Bone marrow (tissue), 2 donors: Measurements from ENCODE around the gene ZBED1.
"Not testable (repeated sequence)": the region's sequence is repeated elsewhere in the genome, so short reads cannot be mapped to it uniquely, and the experiment has no call there.

ENCODE experiments used
- DNase-seq, 2 donors: peaks; one replicate each; lab custom pipeline; 2025; lab: John Stamatoyannopoulos, UW

ZBED1 gene

DNA sequence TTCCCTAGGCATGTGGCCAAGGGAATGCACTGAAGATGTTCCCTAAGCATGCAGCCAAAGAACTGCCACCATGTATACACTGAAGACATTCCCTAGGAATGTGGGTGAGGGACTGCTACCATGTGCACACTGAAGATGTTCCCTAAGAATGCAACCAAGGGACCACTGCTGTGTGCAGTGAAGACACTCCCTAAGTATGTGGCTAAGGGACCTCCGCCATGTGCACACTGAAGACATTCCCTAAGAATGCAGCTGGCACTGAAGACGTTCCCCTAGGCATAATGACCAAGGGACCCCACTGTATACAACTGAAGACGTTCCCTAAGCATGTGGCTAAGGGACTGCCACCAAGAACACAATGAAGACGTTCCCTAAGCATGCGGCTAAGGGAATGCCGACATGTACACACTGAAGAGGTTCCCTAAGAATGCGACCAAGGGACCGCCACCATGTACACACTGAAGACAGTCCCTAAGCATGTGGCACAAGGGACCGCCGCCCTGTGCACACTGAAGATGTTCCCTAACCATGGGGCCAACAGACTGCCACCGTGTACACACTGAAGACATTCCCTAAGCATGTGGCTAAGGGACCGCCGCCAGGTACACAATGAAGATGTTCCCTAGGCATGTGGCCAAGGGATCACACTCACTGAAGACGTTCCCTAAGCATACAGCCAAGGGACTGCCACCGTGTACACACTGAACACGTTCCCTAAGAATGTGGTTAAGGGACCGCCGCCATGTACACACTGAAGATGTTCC, 25.6 kb downstream of the ZBED1 start:
- DNase-seq = no peak

DNA sequence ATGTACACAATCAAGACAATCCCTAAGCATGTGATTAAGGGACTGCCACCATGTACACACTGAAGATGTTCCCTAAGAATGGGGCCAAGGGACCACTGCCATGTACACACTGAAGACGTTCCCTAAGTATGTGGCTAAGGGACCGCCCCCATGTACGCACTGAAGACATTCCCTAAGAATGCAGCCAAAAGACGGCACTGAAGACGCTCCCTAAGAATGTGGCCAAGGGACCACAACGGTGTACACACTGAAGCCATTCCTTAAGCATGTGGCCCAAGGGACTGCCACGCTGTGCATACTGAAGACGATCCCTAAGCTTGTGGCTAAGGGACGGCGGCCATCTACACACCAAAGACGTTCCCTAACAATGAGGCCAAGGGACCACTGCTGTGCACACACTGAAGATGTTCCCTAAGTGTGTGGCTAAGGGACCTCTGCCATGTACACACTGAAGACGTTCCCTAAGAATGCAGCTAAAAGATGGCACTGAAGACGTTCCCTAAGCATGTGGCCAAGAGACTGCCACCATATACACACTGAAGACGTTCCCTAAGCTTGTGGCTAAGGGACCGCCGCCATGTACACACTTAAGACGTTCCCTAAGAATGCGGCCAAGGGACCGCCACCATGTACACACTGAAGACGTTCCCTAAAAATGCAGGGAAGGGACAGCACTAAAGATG, 26.4 kb downstream of the ZBED1 start:
- no peak for DNase-seq

DNA sequence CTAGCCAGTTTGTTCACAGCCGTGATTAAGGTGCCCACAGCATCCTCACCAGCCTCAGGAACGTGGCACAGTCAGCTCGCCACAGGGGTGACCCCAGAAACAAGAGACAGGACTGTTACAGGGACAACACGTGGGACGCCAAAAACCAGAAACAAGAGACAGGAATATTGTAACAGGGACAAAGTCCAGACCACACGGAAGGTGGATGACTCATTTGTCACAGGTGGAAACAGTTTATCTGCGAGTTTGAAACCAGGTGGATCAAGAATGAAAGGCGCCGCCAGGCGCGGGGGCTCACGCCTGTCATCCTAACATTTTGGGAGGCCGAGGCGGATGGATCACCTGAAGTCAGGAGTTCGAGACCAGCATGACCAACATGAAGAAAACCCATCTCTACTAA, 27.7 kb downstream of the ZBED1 start:
- DNase-seq = not testable (repeated sequence)

GRCh38 chrX:2471641-2472040, 29.1 kb downstream of the ZBED1 start:
- DNase-seq = no peak

DNA sequence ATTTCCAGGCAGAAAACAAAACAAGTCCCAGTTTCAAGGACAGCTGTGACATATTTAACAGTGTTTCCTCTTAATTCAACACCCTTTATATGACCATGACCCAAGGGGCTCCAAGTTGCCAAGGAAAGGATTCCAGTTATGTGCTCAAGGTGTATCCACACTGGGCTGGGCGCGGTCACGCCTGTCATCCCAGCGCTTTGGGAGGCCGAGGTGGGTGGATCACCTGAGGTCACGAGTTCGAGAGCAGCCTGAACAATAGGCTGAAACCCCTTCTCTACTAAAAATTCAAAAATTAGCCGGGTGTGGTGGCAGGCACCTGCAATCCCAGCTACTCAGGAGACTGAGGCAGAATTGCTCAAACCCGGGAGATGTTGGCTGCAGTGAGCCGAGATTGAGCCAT, 29.6 kb downstream of the ZBED1 start:
- not testable (repeated sequence) for DNase-seq

DNA sequence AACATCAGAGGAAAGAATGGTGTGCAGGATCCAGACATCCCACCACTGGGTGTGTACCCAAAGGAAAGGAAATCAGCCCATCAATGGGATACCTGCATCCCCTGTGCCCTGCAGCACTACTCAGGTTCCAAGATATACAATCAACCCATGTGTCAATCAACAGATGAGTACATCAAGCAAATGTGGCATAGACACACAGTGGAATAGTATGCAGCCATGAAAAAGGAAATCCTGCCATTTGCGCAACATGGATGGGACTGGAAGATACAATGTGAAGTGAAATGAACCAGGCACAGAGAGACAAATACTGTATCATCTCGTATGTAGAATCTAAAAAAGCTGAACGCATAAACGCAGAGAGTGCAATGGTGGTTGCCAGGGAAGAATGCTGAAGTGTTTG, 30.9 kb downstream of the ZBED1 start:
- not testable (repeated sequence) for DNase-seq

DNA sequence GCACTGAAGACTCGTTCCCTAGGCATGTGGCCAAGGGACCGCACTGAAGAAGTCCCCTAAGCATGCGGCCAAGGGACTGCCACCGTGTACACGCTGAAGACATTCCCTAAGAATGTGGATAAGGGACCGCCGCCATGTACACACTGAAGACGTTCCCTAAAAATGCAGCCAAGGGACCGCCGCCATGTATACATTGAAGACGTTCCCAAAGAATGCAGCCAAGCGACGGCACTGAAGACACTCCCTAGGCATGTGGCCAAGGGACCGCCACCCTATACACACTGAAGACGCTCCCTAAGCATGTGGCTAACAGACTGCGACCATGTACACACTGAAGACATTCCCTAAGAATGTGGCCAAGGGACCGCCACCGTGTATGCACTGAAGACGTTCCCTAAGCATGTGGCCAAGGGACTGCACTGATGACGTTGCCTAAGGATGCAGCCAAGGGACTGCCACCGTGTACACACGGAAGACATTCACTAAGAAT, 31.5 kb downstream of the ZBED1 start:
- no peak for DNase-seq

- no peak for DNase-seq
Observed at GRCh38 chrX:2468261-2469195, 32.2 kb downstream of the ZBED1 start.

DNA sequence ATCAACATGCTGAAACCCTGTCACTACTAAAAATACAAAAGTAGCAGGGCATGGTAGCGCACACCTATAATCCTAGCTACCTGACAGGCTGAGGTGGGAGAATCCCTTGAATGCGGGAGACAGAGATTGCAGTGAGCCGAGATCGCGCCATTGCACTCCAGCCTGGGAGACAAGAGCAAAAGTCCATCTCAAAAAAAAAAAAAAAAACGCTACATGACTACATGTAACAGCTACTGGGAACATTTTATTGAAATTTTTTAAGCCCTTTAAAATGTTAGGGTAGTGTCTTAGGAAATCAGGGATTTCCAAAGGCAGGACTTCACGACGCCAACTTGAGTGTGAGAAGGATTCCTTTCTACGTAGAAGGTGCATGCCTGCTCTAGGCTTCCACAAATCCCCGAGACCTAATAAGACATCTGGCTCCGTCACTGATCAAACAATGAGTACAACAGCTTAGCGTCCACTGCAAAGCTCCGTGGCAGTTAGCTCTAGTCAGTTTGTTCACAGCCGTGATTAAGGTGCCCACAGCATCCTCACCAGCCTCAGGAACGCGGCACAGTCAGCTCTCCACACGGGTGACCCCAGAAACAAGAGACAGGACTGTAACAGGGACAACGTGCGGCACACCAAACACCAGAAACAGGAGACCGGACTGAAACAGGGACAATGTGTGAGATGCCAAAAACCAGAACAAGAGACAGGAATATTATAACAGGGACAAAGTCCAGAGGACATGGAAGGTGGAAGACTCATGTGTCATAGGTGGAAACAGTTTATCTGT, 33.7 kb downstream of the ZBED1 start:
- no peak for DNase-seq

- no peak for DNase-seq
Observed at GRCh38 chrX:2464677-2465166, 36.1 kb downstream of the ZBED1 start.

- DNase-seq = no peak
Observed at GRCh38 chrX:2463973-2464676, 36.7 kb downstream of the ZBED1 start.

DNA sequence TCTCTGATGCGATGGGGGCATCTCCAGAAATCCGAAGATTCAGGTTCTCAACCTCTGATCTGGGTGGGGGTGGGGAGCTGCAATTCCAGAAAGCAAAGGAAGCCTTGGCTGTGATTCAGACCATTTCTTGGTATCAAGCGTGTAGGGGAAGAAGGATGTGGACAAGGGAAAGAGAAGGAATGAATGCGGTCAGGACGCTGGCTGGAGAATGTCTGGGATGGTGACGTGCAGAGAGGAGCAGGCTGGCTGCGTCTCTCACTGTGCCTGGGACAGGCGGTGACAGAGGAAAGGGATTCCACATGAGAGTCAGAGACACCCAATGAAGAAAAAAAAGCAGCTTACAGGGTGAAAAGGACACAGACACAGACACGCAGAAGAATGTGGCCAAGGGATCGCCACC, 37.3 kb downstream of the ZBED1 start:
- not testable (repeated sequence) for DNase-seq

GRCh38 chrX:2462780-2463179, 38.0 kb downstream of the ZBED1 start:
- DNase-seq = no peak

GRCh38 chrX:2462074-2462473, 38.7 kb downstream of the ZBED1 start:
- DNase-seq = no peak

DNA sequence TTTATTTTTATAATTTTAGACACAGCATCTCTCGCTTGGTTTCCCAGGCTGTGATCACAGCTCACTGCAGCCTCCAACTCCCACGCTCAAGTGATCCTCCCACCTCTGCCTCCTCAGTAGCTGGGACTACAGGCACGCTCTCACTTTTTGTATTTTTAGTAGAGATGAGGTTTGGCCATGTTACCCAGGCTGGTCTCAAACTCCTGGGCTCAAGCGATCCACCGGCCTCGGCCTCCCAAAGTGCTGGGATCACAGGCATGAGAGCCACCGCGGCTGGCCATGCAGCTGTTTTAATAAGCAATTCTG, 39.1 kb downstream of the ZBED1 start:
- no peak for DNase-seq

DNA sequence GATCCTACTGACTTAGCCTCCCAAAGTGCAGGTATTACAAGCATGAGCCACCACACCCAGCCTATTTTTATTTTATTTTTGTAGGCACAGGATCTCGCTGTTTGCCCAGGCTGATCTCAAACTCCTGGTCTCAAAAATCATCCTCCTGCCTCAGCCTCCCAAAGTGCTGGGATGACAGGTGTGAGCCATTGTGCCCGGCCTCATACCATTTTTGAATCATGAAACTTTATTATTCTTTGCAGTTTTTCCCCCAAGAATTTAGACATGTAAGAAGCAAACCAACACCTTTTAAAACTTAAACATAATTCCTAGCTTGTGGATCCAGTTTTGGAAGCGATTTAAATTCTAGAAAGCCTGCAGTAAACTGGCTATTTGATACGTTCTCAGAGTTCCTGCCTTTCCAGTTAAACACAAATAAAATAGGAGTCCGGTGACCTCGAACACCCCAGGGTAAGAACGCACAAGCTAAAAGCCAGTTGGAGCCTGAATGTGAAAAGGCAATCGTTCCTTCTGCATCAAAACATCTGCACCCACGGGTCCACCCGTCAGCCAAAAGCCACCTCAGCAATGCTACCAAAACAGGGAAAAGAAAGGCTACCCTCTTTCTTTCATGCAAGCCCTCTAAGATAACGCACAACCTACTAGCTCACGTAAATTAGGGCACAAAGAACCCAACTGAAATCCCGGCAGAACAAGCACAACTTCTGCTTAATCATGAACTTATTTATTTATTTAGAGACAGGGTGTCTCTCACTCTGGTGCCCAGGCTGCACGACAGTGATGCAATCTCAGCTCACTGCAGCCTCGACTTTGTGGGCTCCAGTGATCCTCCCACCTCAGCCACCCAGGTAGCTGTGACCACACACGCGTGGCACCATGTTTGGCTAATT, 39.7 kb downstream of the ZBED1 start:
- DNase-seq = not testable (repeated sequence)

DNA sequence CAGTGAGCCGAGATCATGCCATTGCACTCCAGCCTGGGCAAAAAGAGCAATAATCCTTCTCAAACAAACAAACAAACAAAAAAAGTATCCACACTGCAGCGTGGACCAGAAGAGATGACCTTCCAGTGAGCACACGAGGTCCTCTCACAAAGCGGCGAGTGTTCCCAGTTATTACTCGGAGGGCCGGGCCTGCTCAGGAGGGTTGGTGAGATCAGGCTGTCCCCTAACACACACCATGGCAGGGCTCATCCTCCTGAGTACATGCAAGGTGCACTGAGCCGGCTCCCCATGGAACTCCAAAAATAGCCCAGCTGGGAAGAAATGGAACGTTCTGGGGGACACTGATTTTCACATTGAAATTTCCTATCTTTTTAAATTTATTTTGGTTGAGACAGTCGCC, 40.7 kb downstream of the ZBED1 start:
- DNase-seq = not testable (repeated sequence)

DNA sequence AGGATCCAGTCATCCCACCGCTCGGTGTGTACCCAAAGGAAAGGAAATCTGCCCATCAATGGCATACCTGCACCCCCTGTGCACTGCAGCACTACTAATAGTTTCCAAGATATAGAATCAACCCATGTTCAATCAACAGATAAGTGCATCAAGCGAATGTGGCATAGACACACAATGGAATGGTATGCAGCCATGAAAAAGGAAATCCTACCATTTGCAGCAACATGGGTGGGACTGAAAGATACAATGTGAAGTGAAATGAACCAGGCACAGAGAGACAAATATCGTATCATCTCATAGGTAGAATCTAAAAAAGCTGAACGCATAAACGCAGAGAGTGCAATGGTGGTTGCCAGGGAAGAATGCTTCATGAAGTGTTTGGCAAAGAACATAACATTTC, 42.5 kb downstream of the ZBED1 start:
- DNase-seq = no peak

DNA sequence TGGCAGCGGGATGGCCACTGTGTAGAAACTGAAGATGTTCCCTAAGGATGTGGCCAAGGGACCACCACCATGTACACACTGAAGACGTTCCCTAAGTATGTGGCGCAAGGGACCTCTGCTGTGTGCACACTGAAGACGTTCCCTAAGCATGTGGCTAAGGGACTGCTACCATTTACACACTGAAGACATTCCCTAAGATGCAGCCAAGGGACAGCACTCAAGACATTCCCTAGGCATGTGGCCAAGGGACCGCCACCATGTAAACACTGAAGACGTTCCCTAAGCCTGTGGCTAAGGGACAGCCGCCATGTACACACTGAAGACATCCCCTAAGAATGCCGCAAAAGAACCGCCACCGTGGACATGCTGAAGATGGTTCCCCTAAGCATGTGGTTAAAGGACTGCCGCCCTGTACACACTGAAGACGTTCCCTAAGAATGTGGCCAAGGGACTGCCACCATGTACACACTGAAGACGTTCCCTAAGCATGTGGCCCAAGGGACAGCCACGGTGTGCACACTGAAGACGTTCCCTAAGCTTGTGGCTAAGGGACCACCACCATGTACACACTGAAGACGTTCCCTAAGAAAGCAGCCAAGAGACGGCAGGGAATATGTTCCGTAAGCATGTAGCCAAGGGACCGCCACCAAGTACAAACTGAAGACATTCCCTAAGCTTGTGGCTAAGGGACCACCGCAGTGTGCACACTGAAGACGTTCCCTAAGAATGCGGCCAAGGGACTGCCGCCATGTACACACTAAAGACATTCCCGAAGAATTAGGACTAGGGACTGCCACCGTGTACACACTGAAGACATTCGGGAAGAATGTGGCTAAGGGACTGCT, 43.3 kb downstream of the ZBED1 start:
- DNase-seq = no peak
